ENCODE results near the gene C4B.
"Not testable (repeated sequence)": the region's sequence is repeated elsewhere in the genome, so short reads cannot be mapped to it uniquely, and the experiment has no call there.

GRCh38 chr6:31980195-31980876 lies 34.3 kb upstream of the C4B start:
- TF ChIP-seq, protein P1, sequence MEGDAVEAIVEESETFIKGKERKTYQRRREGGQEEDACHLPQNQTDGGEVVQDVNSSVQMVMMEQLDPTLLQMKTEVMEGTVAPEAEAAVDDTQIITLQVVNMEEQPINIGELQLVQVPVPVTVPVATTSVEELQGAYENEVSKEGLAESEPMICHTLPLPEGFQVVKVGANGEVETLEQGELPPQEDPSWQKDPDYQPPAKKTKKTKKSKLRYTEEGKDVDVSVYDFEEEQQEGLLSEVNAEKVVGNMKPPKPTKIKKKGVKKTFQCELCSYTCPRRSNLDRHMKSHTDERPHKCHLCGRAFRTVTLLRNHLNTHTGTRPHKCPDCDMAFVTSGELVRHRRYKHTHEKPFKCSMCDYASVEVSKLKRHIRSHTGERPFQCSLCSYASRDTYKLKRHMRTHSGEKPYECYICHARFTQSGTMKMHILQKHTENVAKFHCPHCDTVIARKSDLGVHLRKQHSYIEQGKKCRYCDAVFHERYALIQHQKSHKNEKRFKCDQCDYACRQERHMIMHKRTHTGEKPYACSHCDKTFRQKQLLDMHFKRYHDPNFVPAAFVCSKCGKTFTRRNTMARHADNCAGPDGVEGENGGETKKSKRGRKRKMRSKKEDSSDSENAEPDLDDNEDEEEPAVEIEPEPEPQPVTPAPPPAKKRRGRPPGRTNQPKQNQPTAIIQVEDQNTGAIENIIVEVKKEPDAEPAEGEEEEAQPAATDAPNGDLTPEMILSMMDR (conservative IDR thresholded peaks at IDR 0.05 in 1 of 2, IDR thresholded peaks at IDR 0.05 in 1 of 2; ENCODE audit: low read depth in 1 of 2, low read length in 2 of 2), result not testable (repeated sequence)
- not testable (repeated sequence) for TF ChIP-seq EZH2 (IDR thresholded peaks at IDR 0.05; ENCODE audit: low read length, missing control alignments)

All from fibroblast of lung (primary cell).